Measurements from ENCODE around the gene NUDT14.

DNA sequence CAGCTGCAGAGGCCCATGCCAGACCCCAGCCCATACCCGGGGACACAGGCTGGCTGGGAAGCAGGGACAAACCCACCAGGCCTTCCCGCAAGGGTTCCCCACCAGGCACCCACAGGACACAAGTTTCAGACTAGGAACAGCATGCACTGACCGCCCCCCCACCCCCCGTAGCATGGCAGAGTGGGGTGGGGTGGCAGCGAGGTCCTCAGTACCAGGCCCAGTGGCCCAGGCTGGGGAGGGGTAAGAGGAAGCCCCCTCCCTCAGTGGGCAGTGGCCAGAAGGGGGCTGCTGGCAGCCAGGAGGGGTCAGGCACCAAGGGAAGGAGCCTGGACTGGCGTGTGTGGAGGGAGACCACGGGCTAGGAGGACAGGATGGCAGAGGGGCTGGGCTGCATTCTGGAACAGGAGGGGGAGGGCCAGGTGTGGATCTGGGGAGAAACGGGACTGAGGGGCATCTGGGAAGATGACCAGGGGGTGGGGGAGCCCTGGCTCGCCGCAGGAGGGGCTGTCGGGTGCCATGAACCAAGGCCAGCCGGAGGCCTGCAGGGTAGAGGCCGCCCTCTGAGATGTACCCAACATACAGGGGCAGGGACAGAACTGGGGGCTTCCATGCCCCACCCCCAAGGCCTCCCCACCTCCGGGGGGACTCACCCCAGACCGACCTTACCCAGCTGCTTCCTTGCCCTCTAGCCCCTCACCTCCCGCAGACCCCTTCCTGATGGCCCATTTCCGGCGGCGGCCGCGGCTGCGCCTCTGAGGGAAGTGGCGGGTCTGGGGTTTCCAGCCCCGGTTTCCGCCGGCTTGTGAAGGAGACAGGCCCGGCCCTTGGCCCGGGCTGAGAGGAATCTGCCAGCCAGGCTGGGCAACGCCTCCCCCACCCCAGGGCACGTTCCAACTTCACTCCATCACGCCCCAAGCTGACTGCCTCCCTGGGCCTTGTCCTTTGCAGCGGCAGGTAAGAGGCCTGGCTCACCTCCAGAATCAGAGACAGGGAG lies 6.9 kb downstream of the NUDT14 start:
- TF ChIP-seq CTCF (conservative IDR thresholded peaks at IDR 0.05; ENCODE audit: low read depth, low read length) (no peak), POLR2A (IDR thresholded peaks at IDR 0.05; ENCODE audit: low read depth, low read length) (no peak), CEBPB (IDR thresholded peaks at IDR 0.05; ENCODE audit: low read depth, low read length) (no peak), RFX5 (IDR thresholded peaks at IDR 0.05; ENCODE audit: low read depth, low read length) (no peak), SMC3 (IDR thresholded peaks at IDR 0.05; ENCODE audit: low read depth, low read length) (no peak), USF2 (IDR thresholded peaks at IDR 0.05; ENCODE audit: low read depth, low read length) (no peak), ELK1 (IDR thresholded peaks at IDR 0.05; ENCODE audit: borderline replicate concordance, low read depth, low read length) (no peak), FOS (IDR thresholded peaks at IDR 0.05; ENCODE audit: low read depth, low read length) (no peak), BHLHE40 (IDR thresholded peaks at IDR 0.05; ENCODE audit: low read depth, low read length) (no peak), MAZ (IDR thresholded peaks at IDR 0.05; ENCODE audit: borderline replicate concordance, low read depth, low read length) (no peak), CHD1 (IDR thresholded peaks at IDR 0.05; ENCODE audit: low read depth, low read length) (no peak), MAFK (IDR thresholded peaks at IDR 0.05; ENCODE audit: low read depth, low read length) (no peak)
